ENCODE results near the gene ILDR2.

Gene ILDR2

GRCh38 chr1:166972193-166972592 is 3.1 kb downstream of the ILDR2 start:
- Histone ChIP-seq H3K18ac (ENCODE audit: low read depth in 1 of 2, low read length in 2 of 2) (no peak overlapping the region), H3K4me2 (ENCODE audit: low read length, poor library complexity, severe bottlenecking) (no peak overlapping the region), H2BK12ac (ENCODE audit: low read length in 2 of 2) (no peak overlapping the region), H3K9me3 (ENCODE audit: control insufficient read depth, low read length) (no peaks in the 10 kb centered on the region), H2AK5ac (ENCODE audit: low read length, severe bottlenecking) (no peak overlapping the region), H3K14ac (ENCODE audit: low read length in 2 of 2) (no peak overlapping the region), H3K4ac (ENCODE audit: low read depth in 1 of 2, low read length in 2 of 2) (no peak overlapping the region), H3K36me3 (ENCODE audit: control insufficient read depth in 1 of 2, insufficient read depth in 2 of 2, low read depth in 1 of 2, low read length in 2 of 2) (no peaks in the 10 kb centered on the region), H2BK5ac (ENCODE audit: low read depth, low read length, poor library complexity, severe bottlenecking) (no peak overlapping the region), H3K27ac (ENCODE audit: low read length, poor library complexity, severe bottlenecking) (no peak overlapping the region), H3K4me3 (ENCODE audit: insufficient read depth in 1 of 2, low read depth in 1 of 2, low read length in 2 of 2) (no peak overlapping the region), H4K8ac (ENCODE audit: low read length) (no peak overlapping the region), H3K9ac (ENCODE audit: low read length) (no peak overlapping the region), H3K4me1 (ENCODE audit: control insufficient read depth, insufficient read depth, low read depth, low read length) (peaks cover 7% of the 10 kb centered on the region), H3K23ac (ENCODE audit: low read length in 2 of 2) (no peak overlapping the region), H3K79me1 (replicated peaks; ENCODE audit: low read length, poor library complexity, severe bottlenecking) (no peaks in the 10 kb centered on the region), H2BK15ac (ENCODE audit: low read depth, poor library complexity, severe bottlenecking) (no peak overlapping the region), H4K91ac (ENCODE audit: low read length) (no peak overlapping the region), H3K27me3 (ENCODE audit: control insufficient read depth in 1 of 2, insufficient read depth in 1 of 2, low read length in 2 of 2) (peaks cover 73 to 77% of the 10 kb centered on the region in 2 experiments), H2AFZ (ENCODE audit: low read depth, low read length) (no peak overlapping the region), H2BK120ac (ENCODE audit: low read depth, low read length) (no peak overlapping the region)
- WGBS, result 82% methylated on average over 3 of the region's 3 CpGs
- no peak for DNase-seq

DNA sequence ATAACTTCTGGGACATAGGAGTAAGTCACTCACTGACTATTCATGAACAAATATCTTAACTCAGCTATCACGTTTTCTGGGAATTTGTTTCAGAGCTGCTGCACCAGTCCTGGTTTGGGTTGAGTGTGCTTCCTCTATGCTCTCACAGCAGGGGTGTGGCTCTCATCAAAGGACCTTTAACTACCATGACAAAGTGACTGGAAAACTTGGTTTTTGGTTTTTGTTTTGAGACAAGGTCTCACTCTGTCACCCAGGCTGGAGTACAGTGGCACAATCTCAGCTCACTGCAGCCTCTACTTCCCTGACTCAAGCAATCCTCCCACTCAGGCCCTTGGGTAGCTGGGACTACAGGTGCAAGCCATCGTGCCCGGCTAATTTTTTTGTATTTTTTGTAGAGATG is 4.1 kb downstream of the ILDR2 start:
- no peak overlapping the region for H2BK12ac ChIP-seq (ENCODE audit: low read length in 2 of 2)
- no peaks in the 10 kb centered on the region for H3K36me3 ChIP-seq (ENCODE audit: control insufficient read depth in 1 of 2, insufficient read depth in 2 of 2, low read depth in 1 of 2, low read length in 2 of 2)
- H2BK120ac ChIP-seq (ENCODE audit: low read depth, low read length), result no peak overlapping the region
- H4K91ac ChIP-seq (ENCODE audit: low read length), result no peak overlapping the region
- H3K14ac ChIP-seq (ENCODE audit: low read length in 2 of 2), result no peak overlapping the region
- no peak overlapping the region for H2AK5ac ChIP-seq (ENCODE audit: low read length, severe bottlenecking)
- H3K18ac ChIP-seq (ENCODE audit: low read depth in 1 of 2, low read length in 2 of 2), result no peak overlapping the region
- H3K4me3 ChIP-seq (ENCODE audit: insufficient read depth in 1 of 2, low read depth in 1 of 2, low read length in 2 of 2), result no peak overlapping the region
- H3K4me1 ChIP-seq (ENCODE audit: control insufficient read depth, insufficient read depth, low read depth, low read length), result peaks cover 7% of the 10 kb centered on the region
- no peak overlapping the region for H2AFZ ChIP-seq (ENCODE audit: low read depth, low read length)
- H2BK15ac ChIP-seq (ENCODE audit: low read depth, poor library complexity, severe bottlenecking), result no peak overlapping the region
- no peak overlapping the region for H3K9ac ChIP-seq (ENCODE audit: low read length)
- no peak overlapping the region for H3K27ac ChIP-seq (ENCODE audit: low read length, poor library complexity, severe bottlenecking)
- H2BK5ac ChIP-seq (ENCODE audit: low read depth, low read length, poor library complexity, severe bottlenecking), result no peak overlapping the region
- peaks cover 71 to 75% of the 10 kb centered on the region in 2 experiments for H3K27me3 ChIP-seq (ENCODE audit: control insufficient read depth in 1 of 2, insufficient read depth in 1 of 2, low read length in 2 of 2)
- no peaks in the 10 kb centered on the region for H3K9me3 ChIP-seq (ENCODE audit: control insufficient read depth, low read length)
- no peak for DNase-seq
- H3K4me2 ChIP-seq (ENCODE audit: low read length, poor library complexity, severe bottlenecking), result no peak overlapping the region
- H4K8ac ChIP-seq (ENCODE audit: low read length), result no peak overlapping the region
- no peaks in the 10 kb centered on the region for H3K79me1 ChIP-seq (replicated peaks; ENCODE audit: low read length, poor library complexity, severe bottlenecking)
- H3K4ac ChIP-seq (ENCODE audit: low read depth in 1 of 2, low read length in 2 of 2), result no peak overlapping the region
- peak overlapping the region in 1 of 2 experiments; percentile 27 for H3K23ac ChIP-seq (ENCODE audit: low read length in 2 of 2)
- WGBS, result 77% methylated on average over 3 of the region's 3 CpGs

DNA sequence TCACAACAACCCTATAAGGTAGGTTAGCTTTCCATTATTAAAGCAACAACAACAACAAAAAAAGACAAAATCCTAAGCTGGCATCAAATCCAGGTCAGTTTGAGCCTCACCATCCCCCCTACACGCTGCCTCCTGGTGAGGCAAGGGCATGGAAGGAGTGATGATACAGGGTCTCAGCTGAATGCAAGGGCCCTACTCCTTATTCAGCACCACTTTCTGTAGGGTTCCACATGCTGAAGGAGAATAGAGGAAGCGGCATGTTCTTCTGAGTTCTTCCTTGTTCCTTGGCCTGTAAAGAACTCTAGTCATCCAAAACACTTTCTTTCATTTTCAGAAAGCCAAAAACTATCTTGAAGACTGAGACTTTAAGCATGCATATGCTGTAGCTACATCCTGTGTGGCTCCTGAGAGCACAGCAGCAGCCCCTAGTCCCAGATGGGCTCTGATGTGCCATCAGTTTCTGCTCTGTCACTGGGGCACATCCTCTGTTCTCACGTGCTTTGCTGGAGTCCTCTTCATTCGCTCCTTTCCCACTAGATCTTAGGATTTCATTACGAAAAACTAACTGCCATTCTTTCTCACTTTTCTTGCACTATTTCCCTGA is 6.2 kb downstream of the ILDR2 start:
- Histone ChIP-seq H3K4me2 (ENCODE audit: low read length, poor library complexity, severe bottlenecking) (no peak overlapping the region), H3K4ac (ENCODE audit: low read depth in 1 of 2, low read length in 2 of 2) (no peak overlapping the region), H3K9me3 (ENCODE audit: control insufficient read depth, low read length) (no peaks in the 10 kb centered on the region), H3K36me3 (ENCODE audit: control insufficient read depth in 1 of 2, insufficient read depth in 2 of 2, low read depth in 1 of 2, low read length in 2 of 2) (no peaks in the 10 kb centered on the region), H2AFZ (ENCODE audit: low read depth, low read length) (no peak overlapping the region), H2BK5ac (ENCODE audit: low read depth, low read length, poor library complexity, severe bottlenecking) (no peak overlapping the region), H2BK120ac (ENCODE audit: low read depth, low read length) (no peak overlapping the region), H3K9ac (ENCODE audit: low read length) (no peak overlapping the region), H3K27me3 (ENCODE audit: control insufficient read depth in 1 of 2, insufficient read depth in 1 of 2, low read length in 2 of 2) (peaks cover 67 to 74% of the 10 kb centered on the region in 2 experiments), H3K14ac (ENCODE audit: low read length in 2 of 2) (no peak overlapping the region), H2BK15ac (ENCODE audit: low read depth, poor library complexity, severe bottlenecking) (no peak overlapping the region), H3K27ac (ENCODE audit: low read length, poor library complexity, severe bottlenecking) (no peak overlapping the region), H4K8ac (ENCODE audit: low read length) (no peak overlapping the region), H3K18ac (ENCODE audit: low read depth in 1 of 2, low read length in 2 of 2) (no peak overlapping the region), H2BK12ac (ENCODE audit: low read length in 2 of 2) (no peak overlapping the region), H2AK5ac (ENCODE audit: low read length, severe bottlenecking) (no peak overlapping the region), H3K79me1 (replicated peaks; ENCODE audit: low read length, poor library complexity, severe bottlenecking) (no peaks in the 10 kb centered on the region), H3K4me1 (ENCODE audit: control insufficient read depth, insufficient read depth, low read depth, low read length) (peaks cover 2% of the 10 kb centered on the region), H3K23ac (ENCODE audit: low read length in 2 of 2) (no peak overlapping the region), H3K4me3 (ENCODE audit: insufficient read depth in 1 of 2, low read depth in 1 of 2, low read length in 2 of 2) (no peak overlapping the region), H4K91ac (ENCODE audit: low read length) (no peak overlapping the region)
- no peak for DNase-seq
- WGBS, result 75% methylated on average over 5 of the region's 5 CpGs

DNA sequence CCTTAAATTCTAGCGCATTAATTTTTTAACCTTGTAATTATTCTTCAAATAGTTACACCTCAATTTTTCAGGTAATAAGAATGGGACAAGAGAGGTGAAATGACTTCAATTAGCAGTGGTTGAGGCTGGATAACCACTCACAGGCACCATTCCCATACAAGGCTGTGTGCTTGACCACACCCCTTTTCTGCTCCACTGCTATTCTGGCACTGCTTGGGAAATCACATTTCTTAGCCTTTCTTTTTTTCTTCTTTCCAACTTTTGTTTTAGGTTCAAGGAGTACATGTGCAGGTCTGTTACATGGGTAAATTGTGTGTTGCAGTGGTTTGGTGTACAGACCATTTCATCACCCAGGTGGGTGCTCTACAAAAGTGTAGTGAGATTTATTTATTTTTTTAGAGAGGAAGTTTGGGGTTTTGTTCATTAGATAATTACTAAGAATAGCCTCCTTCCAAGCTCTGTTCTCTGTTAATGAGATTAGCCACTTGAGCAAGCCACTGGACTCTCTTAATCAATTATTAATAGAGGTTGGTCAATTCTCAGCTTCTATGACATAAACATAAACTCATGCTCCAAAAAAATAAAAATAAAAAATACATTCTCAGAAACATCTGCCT is 14.4 kb downstream of the ILDR2 start:
- WGBS, result no CpG with 5 or more reads among the region's 1 CpG
- no peak for DNase-seq
- Histone ChIP-seq H3K9ac (ENCODE audit: low read length) (no peak overlapping the region), H3K4ac (ENCODE audit: low read depth in 1 of 2, low read length in 2 of 2) (no peak overlapping the region), H2AFZ (ENCODE audit: low read depth, low read length) (no peak overlapping the region), H3K9me3 (ENCODE audit: control insufficient read depth, low read length) (no peaks in the 10 kb centered on the region), H3K23ac (ENCODE audit: low read length in 2 of 2) (no peak overlapping the region), H3K79me1 (replicated peaks; ENCODE audit: low read length, poor library complexity, severe bottlenecking) (no peaks in the 10 kb centered on the region), H2BK15ac (ENCODE audit: low read depth, poor library complexity, severe bottlenecking) (no peak overlapping the region), H3K36me3 (ENCODE audit: control insufficient read depth in 1 of 2, insufficient read depth in 2 of 2, low read depth in 1 of 2, low read length in 2 of 2) (no peaks in the 10 kb centered on the region), H3K18ac (ENCODE audit: low read depth in 1 of 2, low read length in 2 of 2) (no peak overlapping the region), H3K4me2 (ENCODE audit: low read length, poor library complexity, severe bottlenecking) (peak overlapping the region; percentile 50), H3K4me1 (ENCODE audit: control insufficient read depth, insufficient read depth, low read depth, low read length) (peaks cover 3% of the 10 kb centered on the region), H2BK12ac (ENCODE audit: low read length in 2 of 2) (no peak overlapping the region), H3K27me3 (ENCODE audit: control insufficient read depth in 1 of 2, insufficient read depth in 1 of 2, low read length in 2 of 2) (peaks cover 6 to 41% of the 10 kb centered on the region in 2 experiments), H2BK120ac (ENCODE audit: low read depth, low read length) (no peak overlapping the region), H2AK5ac (ENCODE audit: low read length, severe bottlenecking) (no peak overlapping the region), H3K4me3 (ENCODE audit: insufficient read depth in 1 of 2, low read depth in 1 of 2, low read length in 2 of 2) (no peak overlapping the region), H2BK5ac (ENCODE audit: low read depth, low read length, poor library complexity, severe bottlenecking) (no peak overlapping the region), H3K14ac (ENCODE audit: low read length in 2 of 2) (no peak overlapping the region), H4K8ac (ENCODE audit: low read length) (no peak overlapping the region), H4K91ac (ENCODE audit: low read length) (no peak overlapping the region), H3K27ac (ENCODE audit: low read length, poor library complexity, severe bottlenecking) (peak overlapping the region; percentile 65)

All from mesenchymal stem cell (in vitro differentiated cells and primary cell).